HG03439 (cell line): ENCODE data around the gene ART5.
"Not testable (repeated sequence)": the region's sequence is repeated elsewhere in the genome, so short reads cannot be mapped to it uniquely, and the experiment has no call there.

ENCODE experiments used
- ATAC-seq: cut with Tn5 transposase; IDR thresholded peaks from one replicate; pipeline ENCODE4 v1.9.1; 2021; ENCODE audit warnings: mild to moderate bottlenecking, moderate library complexity; ENCODE audit not compliant: unreplicated experiment

The ART5 gene

GRCh38 chr11:3659595-3660515 is 18.1 kb upstream of the ART5 start:
- ATAC-seq, result no peak

GRCh38 chr11:3658252-3658651 is 16.5 kb upstream of the ART5 start:
- ATAC-seq, result no peak

GRCh38 chr11:3657331-3657730 is 15.5 kb upstream of the ART5 start:
- not testable (repeated sequence) for ATAC-seq

- ATAC-seq, result no peak
Measured at GRCh38 chr11:3655547-3655946, 13.8 kb upstream of the ART5 start.

- ATAC-seq, result not testable (repeated sequence)
Measured at GRCh38 chr11:3652514-3652913, 10.7 kb upstream of the ART5 start.

- not testable (repeated sequence) for ATAC-seq
Measured at GRCh38 chr11:3649374-3649773, 7.6 kb upstream of the ART5 start.

- ATAC-seq, result not testable (repeated sequence)
Measured at GRCh38 chr11:3648843-3649242, 7.1 kb upstream of the ART5 start.

- no peak for ATAC-seq
Measured at GRCh38 chr11:3645552-3645951, 3.8 kb upstream of the ART5 start.

GRCh38 chr11:3644817-3645235 is 3.0 kb upstream of the ART5 start, which contains the start of gene ART1:
Gene ART1 (plus strand): TSS chr11:3645128. CDS start chr11:3659214, 14,086 bp downstream.
- no peak for ATAC-seq

GRCh38 chr11:3643102-3643546 is 1.3 kb upstream of the ART5 start:
- not testable (repeated sequence) for ATAC-seq

GRCh38 chr11:3642071-3642951 is 519 bp upstream of the ART5 start:
- no peak for ATAC-seq

GRCh38 chr11:3641191-3641590 is 601 bp downstream of the ART5 start:
- ATAC-seq, result no peak

GRCh38 chr11:3639841-3640240 is 2.0 kb downstream of the ART5 start:
- no peak for ATAC-seq

GRCh38 chr11:3638513-3638912 is 3.3 kb downstream of the ART5 start:
- ATAC-seq, result no peak

GRCh38 chr11:3637201-3637600 is 4.6 kb downstream of the ART5 start:
- ATAC-seq, result no peak

GRCh38 chr11:3635641-3636375 is 6.0 kb downstream of the ART5 start:
- no peak for ATAC-seq

GRCh38 chr11:3632070-3632660 is 9.6 kb downstream of the ART5 start:
- no peak for ATAC-seq

GRCh38 chr11:3631331-3631730 is 10.5 kb downstream of the ART5 start:
- ATAC-seq, result no peak

- ATAC-seq, result no peak
Measured at GRCh38 chr11:3627291-3627690, 14.5 kb downstream of the ART5 start.

- no peak for ATAC-seq
Measured at GRCh38 chr11:3626250-3626960, 15.4 kb downstream of the ART5 start.
